Thyroid gland (tissue), 4 donors: ENCODE results near the gene ATP9B. TPM values are rescaled to one million over a fixed set of nuclear protein-coding genes. Genes with fewer than 3 reads are reported as not detected.
A peak's percentile ranks its signal among the peaks of the same experiment; 100 is the strongest.

Source experiments
- DNase-seq, 2 donors: peaks; one replicate each; pipeline ENCODE4 v3.0.0-alpha.2; 2019
- H3K27ac ChIP-seq, 3 donors: fragments of 200-600 bp; sonication (generic); 1 replicate in 2 of 3; 2 replicates in 1 of 3; pipeline ENCODE4 v1.5.1; 2016 to 2019; ENCODE audit warnings: mild to moderate bottlenecking in 1 of 3, moderate library complexity in 1 of 3
- H3K27me3 ChIP-seq: fragments of 200-600 bp; sonication (generic); one replicate; pipeline ENCODE4 v1.5.1; 2019
- H3K36me3 ChIP-seq, 2 donors: fragments of 200-600 bp; sonication (generic); one replicate each; pipeline ENCODE4 v1.5.1; 2016 to 2019
- H3K4me1 ChIP-seq, 2 donors: fragments of 200-600 bp; sonication (generic); one replicate each; pipeline ENCODE4 v1.5.1; 2017 to 2019
- H3K4me3 ChIP-seq, 3 donors: fragments of 200-600 bp; sonication (generic); replicated peaks in 1 of 3; 1 replicate in 2 of 3; 2 replicates in 1 of 3; pipeline ENCODE4 v1.5.1; 2016; ENCODE audit warnings: mild to moderate bottlenecking in 1 of 3
- H3K9me3 ChIP-seq: fragments of 200-600 bp; sonication (generic); one replicate; pipeline ENCODE4 v1.5.1; 2017
- POLR2A ChIP-seq, 2 donors: fragments of 450-650 bp; IDR thresholded peaks; one replicate each; pipeline ENCODE4 v1.6.1; 2017; ENCODE audit warnings: antibody characterized with exemption in 2 of 2, mild to moderate bottlenecking in 2 of 2, moderate library complexity in 1 of 2
- WGBS, 2 donors: methylation state at CpG; one replicate each; pipeline ENCODE4 v1.1.5; 2017; 5-methylcytosine and 5-hydroxymethylcytosine counted together
- intact Hi-C: fragments of 100-400 bp; cut with DNase I; formaldehyde crosslinking; loops from one replicate; pipeline ENCODE4 v1.15.1; 2023
- total RNA-seq, 4 donors: library from RNA; depleted of rRNA; stranded (reverse); fragments of >200 nt; gene quantifications; one replicate each; pipeline ENCODE4 v1.2.3, GENCODE V29; 2016
- TF ChIP-seq, protein P1 (sequence below), 6 experiments: fragments of 200-600 bp in 3 of 6; fragments of 450-650 bp in 3 of 6; sonication (generic) in 3 of 6; IDR thresholded peaks; one replicate each; pipeline ENCODE4 v1.5.1; 2016 to 2019; ENCODE audit warnings: antibody characterized with exemption in 6 of 6, mild to moderate bottlenecking in 2 of 6, inconsistent platforms in 1 of 6, moderate library complexity in 1 of 6

Gene ATP9B
- total RNA-seq, 4 donors from 2014 or later = 30.6 to 58.1 (median 48.2) TPM

DNA sequence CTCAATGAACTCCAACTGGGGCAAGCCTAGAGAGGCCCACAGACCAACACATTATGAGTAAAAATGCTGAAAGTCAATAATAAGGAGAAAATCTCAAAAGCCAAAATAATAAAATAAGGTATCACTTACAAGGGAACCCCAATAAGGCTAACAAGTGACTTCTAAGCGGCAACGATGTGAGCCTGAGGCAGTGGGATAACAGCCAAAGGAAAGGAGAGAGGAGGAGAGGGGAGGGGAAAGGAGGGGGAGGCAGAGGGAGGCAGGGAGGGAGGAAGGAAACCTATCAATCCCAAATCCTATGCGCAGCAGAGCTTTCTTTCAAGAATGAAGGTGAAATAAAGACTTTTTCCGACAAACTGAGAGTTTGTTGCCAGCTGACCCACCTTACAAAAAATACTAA is 320.5 kb downstream of the ATP9B start:
- H3K9me3 ChIP-seq = no peaks in the 10 kb centered on the region
- peaks cover 12% of the 10 kb centered on the region in 2 donors for H3K4me1 ChIP-seq
- no peaks in the 10 kb centered on the region for H3K36me3 ChIP-seq
- no peak overlapping the region for H3K4me3 ChIP-seq
- intact Hi-C loops = no loop called here
- H3K27me3 ChIP-seq = peaks cover 13% of the 10 kb centered on the region
- TF ChIP-seq POLR2A (IDR thresholded peaks at IDR 0.05) = no peak
- TF ChIP-seq, protein P1, sequence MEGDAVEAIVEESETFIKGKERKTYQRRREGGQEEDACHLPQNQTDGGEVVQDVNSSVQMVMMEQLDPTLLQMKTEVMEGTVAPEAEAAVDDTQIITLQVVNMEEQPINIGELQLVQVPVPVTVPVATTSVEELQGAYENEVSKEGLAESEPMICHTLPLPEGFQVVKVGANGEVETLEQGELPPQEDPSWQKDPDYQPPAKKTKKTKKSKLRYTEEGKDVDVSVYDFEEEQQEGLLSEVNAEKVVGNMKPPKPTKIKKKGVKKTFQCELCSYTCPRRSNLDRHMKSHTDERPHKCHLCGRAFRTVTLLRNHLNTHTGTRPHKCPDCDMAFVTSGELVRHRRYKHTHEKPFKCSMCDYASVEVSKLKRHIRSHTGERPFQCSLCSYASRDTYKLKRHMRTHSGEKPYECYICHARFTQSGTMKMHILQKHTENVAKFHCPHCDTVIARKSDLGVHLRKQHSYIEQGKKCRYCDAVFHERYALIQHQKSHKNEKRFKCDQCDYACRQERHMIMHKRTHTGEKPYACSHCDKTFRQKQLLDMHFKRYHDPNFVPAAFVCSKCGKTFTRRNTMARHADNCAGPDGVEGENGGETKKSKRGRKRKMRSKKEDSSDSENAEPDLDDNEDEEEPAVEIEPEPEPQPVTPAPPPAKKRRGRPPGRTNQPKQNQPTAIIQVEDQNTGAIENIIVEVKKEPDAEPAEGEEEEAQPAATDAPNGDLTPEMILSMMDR (IDR thresholded peaks at IDR 0.05) = no peak
- no peak for DNase-seq
- no peak overlapping the region for H3K27ac ChIP-seq
- 36 to 41% methylated on average over 4 of the region's 4 CpGs for WGBS, 2 donors

DNA sequence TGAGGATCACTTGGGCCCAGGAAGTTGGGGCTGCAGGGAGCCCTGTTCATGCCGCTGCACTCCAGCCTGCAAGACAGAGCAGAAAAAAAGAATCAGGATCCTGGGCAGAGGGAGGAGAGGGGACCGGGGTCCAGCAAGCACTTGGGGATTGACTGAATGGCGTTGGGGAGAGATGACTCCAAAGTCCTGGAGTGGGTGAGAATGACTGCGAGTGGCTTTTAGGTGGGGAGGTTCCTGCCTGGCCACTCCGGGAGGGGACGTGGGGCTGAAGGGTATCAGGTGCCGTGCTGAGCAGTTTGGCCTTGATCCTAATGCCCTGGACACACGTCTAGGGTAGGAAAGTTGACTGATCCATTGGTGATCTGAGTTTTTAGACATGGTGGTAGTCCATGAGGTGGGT is 323.0 kb downstream of the ATP9B start:
- TF ChIP-seq POLR2A (IDR thresholded peaks at IDR 0.05) = no peak
- TF ChIP-seq, protein P1 (IDR thresholded peaks at IDR 0.05) = no peak
- Histone ChIP-seq H3K27ac (no peak overlapping the region), H3K36me3 (no peaks in the 10 kb centered on the region), H3K27me3 (peaks cover 13% of the 10 kb centered on the region), H3K9me3 (no peaks in the 10 kb centered on the region), H3K4me3 (no peak overlapping the region), H3K4me1 (peaks cover 22 to 26% of the 10 kb centered on the region in 2 donors)
- intact Hi-C loops = no loop called here
- no peak for DNase-seq
- 74 to 78% methylated on average over 8 of the region's 8 CpGs for WGBS, 2 donors

DNA sequence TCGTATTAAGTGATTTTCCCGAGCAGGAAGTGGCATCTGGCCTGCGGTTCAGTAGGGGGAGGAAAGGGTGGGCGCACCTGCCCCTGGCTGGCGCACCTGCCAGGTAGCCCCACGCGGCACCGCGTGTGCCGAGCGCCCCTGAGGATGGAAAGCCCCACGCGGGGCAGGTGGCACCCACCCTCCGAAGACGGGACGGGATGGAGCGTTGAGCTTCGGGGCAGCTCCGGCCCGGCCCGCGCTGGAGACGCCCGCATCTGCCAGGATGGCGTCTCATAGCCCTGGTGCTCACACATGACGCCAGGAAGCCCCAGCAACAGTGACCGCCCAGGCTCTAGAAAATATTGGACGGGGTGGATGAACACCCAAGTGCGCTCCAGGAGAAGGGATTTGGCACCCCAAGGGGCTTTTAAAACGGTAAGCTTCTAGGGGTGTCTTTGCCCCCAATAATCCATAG is 324.0 kb downstream of the ATP9B start:
- no peak for DNase-seq
- no peaks in the 10 kb centered on the region for H3K36me3 ChIP-seq
- intact Hi-C loops = no loop called here

DNA sequence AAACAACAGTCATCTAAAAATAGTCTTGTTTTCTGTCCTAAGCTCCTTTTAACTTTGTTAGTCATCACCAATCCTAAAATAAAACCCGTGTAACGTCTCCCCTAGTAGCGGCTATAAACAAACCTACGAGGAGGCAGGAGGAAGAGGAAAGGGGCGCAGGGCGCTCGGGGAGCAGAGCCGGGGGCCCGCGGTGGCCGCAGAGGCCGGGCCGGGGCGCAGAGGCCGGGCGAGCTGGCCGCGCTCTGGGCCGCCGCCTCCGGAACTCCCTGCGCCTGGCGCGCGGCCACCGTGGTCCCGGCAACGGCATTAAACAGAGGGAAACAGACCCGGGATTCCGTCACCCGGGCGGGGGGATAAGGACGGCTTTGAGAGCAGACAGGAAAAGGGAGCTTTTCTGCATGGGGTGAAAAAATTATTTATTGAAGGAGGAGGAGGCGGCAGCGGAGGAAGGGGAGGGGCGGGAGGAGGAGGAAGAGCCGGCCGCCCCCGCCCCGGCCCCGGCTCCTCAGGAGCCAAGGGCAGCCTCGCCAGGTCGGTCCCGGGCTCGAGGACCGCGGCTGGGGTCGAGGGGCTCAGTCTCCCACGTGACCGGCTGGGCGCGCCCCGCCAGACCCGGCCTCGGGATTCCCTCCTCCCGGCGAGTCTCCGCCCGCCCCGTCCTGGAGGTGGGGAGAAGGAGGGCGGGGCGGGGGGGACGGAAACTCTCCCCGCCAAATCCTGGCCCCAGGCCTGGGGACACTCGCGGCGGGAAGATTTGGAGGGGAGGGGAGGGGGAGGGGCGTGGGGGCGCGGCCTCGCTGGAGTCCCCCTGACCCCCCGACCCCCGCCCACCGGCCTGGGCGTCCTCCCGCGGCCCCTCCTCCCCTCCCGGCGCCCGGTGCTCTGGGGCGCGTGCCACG is 324.7 kb downstream of the ATP9B start:
- Histone ChIP-seq H3K4me1 (peaks cover 22 to 26% of the 10 kb centered on the region in 2 donors), H3K27ac (peak overlapping the region; percentile 75 to 86 (median 79)), H3K4me3 (peak overlapping the region in 2 of 3 donors; percentile 51), H3K9me3 (no peaks in the 10 kb centered on the region), H3K36me3 (no peaks in the 10 kb centered on the region), H3K27me3 (peaks cover 6% of the 10 kb centered on the region)
- peak in 1 of 2 donors; percentile 27 for TF ChIP-seq POLR2A (IDR thresholded peaks at IDR 0.05)
- TF ChIP-seq, protein P1 (IDR thresholded peaks at IDR 0.05) = no peak
- WGBS, 2 donors = 1 to 2% methylated on average over 41 to 48 of the region's 83 CpGs
- peak; percentile 85 to 92 for DNase-seq
- intact Hi-C loops = no loop called here

More for the DNA sequence above, 324.0 kb downstream of the ATP9B start:
- Histone ChIP-seq H3K27me3 (peaks cover 8% of the 10 kb centered on the region), H3K9me3 (no peaks in the 10 kb centered on the region), H3K4me1 (peaks cover 22 to 26% of the 10 kb centered on the region in 2 donors), H3K27ac (peak overlapping the region; percentile 60 to 86 (median 75)), H3K4me3 (peak overlapping the region in 2 of 3 donors; percentile 51)
- 5 to 6% methylated on average over 18 of the region's 30 CpGs for WGBS, 2 donors
- TF ChIP-seq POLR2A (IDR thresholded peaks at IDR 0.05) = no peak
- TF ChIP-seq, protein P1 (IDR thresholded peaks at IDR 0.05) = no peak
